Ovary (tissue), 9 donors: ENCODE measurements around the gene PLPPR4. TPM values are rescaled to one million over a fixed set of nuclear protein-coding genes. Genes with fewer than 3 reads are reported as not detected.
"Not testable (repeated sequence)": the region's sequence is repeated elsewhere in the genome, so short reads cannot be mapped to it uniquely, and the experiment has no call there.

Experiments
- DNase-seq, 5 donors: peaks; one replicate each; pipeline ENCODE4 v3.0.0-alpha.2; 2019 to 2020
- H3K27ac ChIP-seq, 2 donors: fragments of 200-600 bp; one replicate each; pipeline versions ENCODE4 v1.5.1 to v1.8.0; 2019 to 2022
- H3K27me3 ChIP-seq: fragments of 200-600 bp; one replicate; pipeline ENCODE4 v1.8.0; 2022
- H3K36me3 ChIP-seq: fragments of 200-600 bp; sonication (generic); one replicate; pipeline ENCODE4 v1.5.1; 2019
- H3K4me1 ChIP-seq: one replicate; pipeline ENCODE4 v1.8.1; 2013; ENCODE audit warnings: mild to moderate bottlenecking, moderate library complexity; ENCODE audit not compliant: insufficient read depth
- H3K4me3 ChIP-seq: fragments of 200-600 bp; sonication (generic); one replicate; pipeline ENCODE4 v1.5.1; 2017
- H3K9me3 ChIP-seq, 2 donors: fragments of 200-600 bp in 1 of 2; sonication (generic) in 1 of 2; one replicate each; pipeline versions ENCODE4 v1.5.1 to v1.8.1; 2013 to 2019; ENCODE audit warnings: mild to moderate bottlenecking in 1 of 2, moderate library complexity in 1 of 2
- EP300 ChIP-seq: sonication (generic); formaldehyde crosslinking; IDR thresholded peaks from one replicate; pipeline ENCODE4 v1.6.1; 2017; ENCODE audit warnings: antibody characterized with exemption
- POLR2A ChIP-seq: fragments of 450-650 bp; IDR thresholded peaks from one replicate; pipeline ENCODE4 v1.6.1; 2017; ENCODE audit warnings: antibody characterized with exemption, mild to moderate bottlenecking, moderate library complexity
- WGBS, 3 donors: extraction: QIAGEN DNeasy Blood & Tissue Kit in 1 of 3; methylation state at CpG; one replicate each; pipeline versions ENCODE4 v1.1.5 to v1.1.7; 2013 to 2017; 5-methylcytosine and 5-hydroxymethylcytosine counted together
- intact Hi-C, 4 donors: fragments of 100-400 bp; cut with DNase I; formaldehyde crosslinking; loops; one replicate each; pipeline versions ENCODE4 v1.11.0 to v1.15.1; 2022 to 2023
- polyA plus RNA-seq, 2 donors: library from polyadenylated mRNA; stranded (reverse); fragments of 200-250 nt in 1 of 2; fragments of 350-450 nt in 1 of 2; fragmentation: Illumina TruSeq in 1 of 2; extraction: RNeasy Lipid Tissue Mini Kit (QIAGEN cat#74804) in 1 of 2; gene quantifications; one replicate each; pipeline ENCODE4 v1.2.3, GENCODE V29; 2013 to 2014
- total RNA-seq, 7 donors: library from RNA; depleted of rRNA in 2 of 7; stranded (reverse); fragments of >200 nt in 2 of 7; fragmentation: NEBNext Ultra II Directional in 3 of 7; extraction: Animal tissue kit (Norgen Biotek cat#: 25700) in 3 of 7; gene quantifications; one replicate each; pipeline versions ENCODE4 v1.1.0 to v1.2.4, GENCODE V29; 2016 to 2023
- TF ChIP-seq, protein P1 (sequence below), 3 donors: fragments of 450-650 bp in 2 of 3; fragments of 200-600 bp in 1 of 3; IDR thresholded peaks; one replicate each; pipeline versions ENCODE4 v1.5.1 to v1.8.0; 2016 to 2022; ENCODE audit warnings: antibody characterized with exemption in 3 of 3, mild to moderate bottlenecking in 1 of 3
- donor health status: DM: no; HTN: no; CAD: no; lungs with moderate emphysema.
- donor health status: DM: no; HTN: no; CAD: no.
- donor health status: Bipolar disorder and iron deficiency.
- donor health status: DM: yes; HTN: yes; CAD: no.
- donor health status: DM: no; HTN: no; CAD: no.
- donor health status: DM: yes; HTN: yes; CAD: no.

Gene PLPPR4
- total and polyA plus RNA-seq, 9 donors, result 0.05 to 1.3 (median 0.22) TPM; not detected in 3

DNA sequence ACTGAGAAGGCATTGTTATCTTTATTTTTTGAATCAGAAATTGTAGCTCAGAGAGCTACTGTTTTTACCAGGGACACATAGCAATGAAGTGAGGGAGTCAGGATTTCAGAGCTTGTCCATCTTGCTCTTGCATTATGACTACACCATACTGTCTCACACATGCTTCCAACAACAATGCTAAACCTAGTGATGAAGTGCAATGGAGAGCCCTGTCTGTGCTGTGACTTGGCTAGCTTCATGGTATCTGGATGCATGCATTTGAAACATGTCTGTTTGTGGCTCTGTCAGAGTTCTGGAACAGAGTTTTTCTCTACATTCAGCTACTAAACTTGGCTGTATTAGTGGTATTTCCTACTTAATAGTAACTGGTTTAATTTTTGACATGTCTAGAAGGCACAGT lies 7.0 kb downstream of the PLPPR4 start:
- no peak for DNase-seq
- TF ChIP-seq EP300, result no peak
- no peak for TF ChIP-seq POLR2A
- TF ChIP-seq, protein P1, sequence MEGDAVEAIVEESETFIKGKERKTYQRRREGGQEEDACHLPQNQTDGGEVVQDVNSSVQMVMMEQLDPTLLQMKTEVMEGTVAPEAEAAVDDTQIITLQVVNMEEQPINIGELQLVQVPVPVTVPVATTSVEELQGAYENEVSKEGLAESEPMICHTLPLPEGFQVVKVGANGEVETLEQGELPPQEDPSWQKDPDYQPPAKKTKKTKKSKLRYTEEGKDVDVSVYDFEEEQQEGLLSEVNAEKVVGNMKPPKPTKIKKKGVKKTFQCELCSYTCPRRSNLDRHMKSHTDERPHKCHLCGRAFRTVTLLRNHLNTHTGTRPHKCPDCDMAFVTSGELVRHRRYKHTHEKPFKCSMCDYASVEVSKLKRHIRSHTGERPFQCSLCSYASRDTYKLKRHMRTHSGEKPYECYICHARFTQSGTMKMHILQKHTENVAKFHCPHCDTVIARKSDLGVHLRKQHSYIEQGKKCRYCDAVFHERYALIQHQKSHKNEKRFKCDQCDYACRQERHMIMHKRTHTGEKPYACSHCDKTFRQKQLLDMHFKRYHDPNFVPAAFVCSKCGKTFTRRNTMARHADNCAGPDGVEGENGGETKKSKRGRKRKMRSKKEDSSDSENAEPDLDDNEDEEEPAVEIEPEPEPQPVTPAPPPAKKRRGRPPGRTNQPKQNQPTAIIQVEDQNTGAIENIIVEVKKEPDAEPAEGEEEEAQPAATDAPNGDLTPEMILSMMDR (IDR thresholded peaks at IDR 0.05), result no peak
- no peaks in the 10 kb centered on the region for H3K27me3 ChIP-seq
- H3K9me3 ChIP-seq, result no peaks in the 10 kb centered on the region
- H3K36me3 ChIP-seq, result no peaks in the 10 kb centered on the region
- no peak overlapping the region for H3K4me3 ChIP-seq
- H3K27ac ChIP-seq, result no peak overlapping the region
- intact Hi-C loops, result no loop called here
- no peaks in the 10 kb centered on the region for H3K4me1 ChIP-seq

DNA sequence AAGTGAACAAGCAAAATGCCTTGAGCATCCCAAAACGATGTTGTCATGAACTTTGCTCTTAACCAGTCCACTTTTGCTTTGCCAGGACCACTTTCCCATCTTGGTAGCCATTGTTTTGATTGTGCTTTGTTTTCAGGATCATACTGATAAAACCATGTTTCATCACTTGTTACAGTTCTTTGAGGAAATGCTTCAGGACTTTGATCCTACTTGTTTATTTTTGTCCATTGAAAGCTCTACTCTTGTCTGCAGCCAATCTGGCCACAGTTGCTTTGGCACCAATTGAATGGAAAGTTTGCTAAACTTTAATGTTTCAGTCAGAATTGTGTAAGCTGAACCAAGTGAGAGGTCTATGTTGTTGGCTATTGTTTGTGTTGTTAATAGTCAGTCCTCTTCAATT lies 12.8 kb downstream of the PLPPR4 start:
- WGBS, 3 donors, result 59 to 69% (median 61%) methylated on average over 1 of the region's 1 CpG
- Histone ChIP-seq H3K36me3 (no peaks in the 10 kb centered on the region), H3K4me3 (no peak overlapping the region), H3K27ac (no peak overlapping the region), H3K27me3 (no peaks in the 10 kb centered on the region), H3K9me3 (no peaks in the 10 kb centered on the region), H3K4me1 (no peaks in the 10 kb centered on the region)
- TF ChIP-seq EP300, result no peak
- TF ChIP-seq, protein P1 (IDR thresholded peaks at IDR 0.05), result no peak
- no peak for DNase-seq
- intact Hi-C loops, result no loop called here

DNA sequence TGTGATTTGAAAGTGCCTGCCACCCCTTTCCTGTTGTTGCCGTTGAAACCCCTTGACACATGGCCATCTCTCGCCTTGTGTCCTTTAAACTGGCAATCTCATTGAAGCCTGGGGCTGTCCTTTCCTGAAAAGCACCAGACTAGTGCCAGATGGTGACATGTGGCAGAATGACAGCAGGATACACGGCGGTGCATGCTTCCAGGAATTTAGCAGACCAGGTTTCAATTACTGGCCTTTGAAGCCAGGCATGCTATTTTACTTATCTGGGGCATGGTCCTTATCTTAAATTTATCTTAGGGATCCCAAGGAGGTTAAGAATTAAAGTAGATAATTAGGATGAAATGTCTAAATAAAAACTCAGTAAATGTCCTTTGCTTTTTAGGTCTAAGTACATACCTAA lies 15.2 kb downstream of the PLPPR4 start:
- intact Hi-C loops, result no loop called here
- Histone ChIP-seq H3K4me3 (no peak overlapping the region), H3K27me3 (no peaks in the 10 kb centered on the region), H3K27ac (no peak overlapping the region), H3K36me3 (no peaks in the 10 kb centered on the region), H3K4me1 (no peaks in the 10 kb centered on the region), H3K9me3 (no peaks in the 10 kb centered on the region)
- no peak for TF ChIP-seq POLR2A
- no peak for DNase-seq
- 49 to 58% (median 57%) methylated on average over 4 of the region's 4 CpGs for WGBS, 3 donors

GRCh38 chr1:99281105-99281504 lies 16.8 kb downstream of the PLPPR4 start:
- DNase-seq, result no peak
- no peak overlapping the region for H3K4me3 ChIP-seq
- TF ChIP-seq POLR2A (no peak), EP300 (no peak)
- TF ChIP-seq, protein P1 (IDR thresholded peaks at IDR 0.05), result no peak
- no peaks in the 10 kb centered on the region for H3K9me3 ChIP-seq
- no peaks in the 10 kb centered on the region for H3K27me3 ChIP-seq
- H3K27ac ChIP-seq, result no peak overlapping the region
- no peaks in the 10 kb centered on the region for H3K4me1 ChIP-seq
- H3K36me3 ChIP-seq, result no peaks in the 10 kb centered on the region
- intact Hi-C loops, result no loop called here

DNA sequence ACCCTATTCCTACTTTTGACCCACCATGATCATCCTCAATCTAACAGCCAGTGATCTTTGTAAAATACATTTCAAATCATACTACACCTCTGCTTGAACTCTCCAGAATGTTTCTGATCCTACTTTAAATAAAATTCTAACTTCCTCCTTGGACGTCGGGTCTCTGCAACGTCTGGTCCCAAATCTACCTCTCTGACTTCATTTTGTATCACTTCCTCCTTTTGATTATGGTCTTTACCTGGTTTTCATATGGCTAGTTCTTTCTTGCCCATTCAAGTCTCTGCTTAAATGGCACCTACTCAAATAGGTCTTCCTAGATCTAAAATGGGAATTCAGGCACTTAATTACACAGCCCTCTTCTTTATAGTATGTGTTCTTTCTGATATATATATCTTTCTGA lies 18.2 kb downstream of the PLPPR4 start:
- no peak overlapping the region for H3K4me3 ChIP-seq
- DNase-seq, result no peak
- no peaks in the 10 kb centered on the region for H3K27me3 ChIP-seq
- 56 to 59% (median 56%) methylated on average over 3 of the region's 3 CpGs for WGBS, 3 donors
- H3K4me1 ChIP-seq, result no peaks in the 10 kb centered on the region
- H3K27ac ChIP-seq, result no peak overlapping the region
- H3K36me3 ChIP-seq, result no peaks in the 10 kb centered on the region
- TF ChIP-seq EP300, result no peak
- TF ChIP-seq POLR2A, result no peak
- TF ChIP-seq, protein P1 (IDR thresholded peaks at IDR 0.05), result no peak
- intact Hi-C loops, result no loop called here
- no peaks in the 10 kb centered on the region for H3K9me3 ChIP-seq

DNA sequence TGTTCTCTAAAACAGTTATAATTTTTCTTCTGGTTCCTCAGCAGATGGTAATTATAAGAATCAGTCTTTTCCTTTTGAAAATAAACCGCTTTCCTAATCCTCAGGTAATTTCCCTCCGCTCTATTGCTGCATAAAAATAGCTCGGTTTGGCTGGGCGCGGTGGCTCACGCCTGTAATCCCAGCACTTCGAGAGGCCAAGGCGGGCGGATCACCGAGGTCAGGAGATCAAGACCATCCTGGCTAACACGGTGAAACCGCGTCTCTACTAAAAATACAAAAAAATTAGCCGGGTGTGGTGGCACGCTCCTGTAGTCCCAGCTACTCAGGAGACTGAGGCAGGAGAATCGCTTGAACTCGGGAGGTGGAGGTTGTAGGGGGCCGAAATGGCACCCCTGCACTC lies 19.2 kb downstream of the PLPPR4 start:
- DNase-seq, H3K27me3 ChIP-seq, H3K4me1 ChIP-seq, H3K4me3 ChIP-seq, H3K27ac ChIP-seq, H3K9me3 ChIP-seq, intact Hi-C loops, H3K36me3 ChIP-seq: not testable (repeated sequence)
- WGBS, 3 donors, result 95 to 96% (median 95%) methylated on average over 18 of the region's 18 CpGs
